Measurements from ENCODE around the gene SIAH3.

DNA sequence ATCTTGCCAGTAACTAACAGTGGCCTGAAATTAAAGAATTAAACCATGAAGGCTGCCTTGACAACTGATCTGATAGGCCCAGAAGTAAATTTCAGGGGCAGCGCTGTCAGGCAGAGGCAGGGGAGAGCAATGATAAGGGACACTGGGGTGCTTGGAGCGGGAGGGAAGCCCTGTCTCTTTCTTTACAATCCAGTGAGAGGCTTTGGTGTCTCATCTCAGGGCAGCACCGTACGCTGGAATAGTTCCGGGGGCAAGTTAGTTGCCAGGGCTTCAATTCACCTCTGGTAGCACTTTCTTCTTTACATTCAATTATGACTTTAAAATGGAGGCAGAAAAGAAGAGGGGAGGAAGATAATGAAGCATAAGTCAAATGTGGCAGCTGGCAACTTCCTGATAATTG lies 74.8 kb downstream of the SIAH3 start:
- TF ChIP-seq, protein P1, sequence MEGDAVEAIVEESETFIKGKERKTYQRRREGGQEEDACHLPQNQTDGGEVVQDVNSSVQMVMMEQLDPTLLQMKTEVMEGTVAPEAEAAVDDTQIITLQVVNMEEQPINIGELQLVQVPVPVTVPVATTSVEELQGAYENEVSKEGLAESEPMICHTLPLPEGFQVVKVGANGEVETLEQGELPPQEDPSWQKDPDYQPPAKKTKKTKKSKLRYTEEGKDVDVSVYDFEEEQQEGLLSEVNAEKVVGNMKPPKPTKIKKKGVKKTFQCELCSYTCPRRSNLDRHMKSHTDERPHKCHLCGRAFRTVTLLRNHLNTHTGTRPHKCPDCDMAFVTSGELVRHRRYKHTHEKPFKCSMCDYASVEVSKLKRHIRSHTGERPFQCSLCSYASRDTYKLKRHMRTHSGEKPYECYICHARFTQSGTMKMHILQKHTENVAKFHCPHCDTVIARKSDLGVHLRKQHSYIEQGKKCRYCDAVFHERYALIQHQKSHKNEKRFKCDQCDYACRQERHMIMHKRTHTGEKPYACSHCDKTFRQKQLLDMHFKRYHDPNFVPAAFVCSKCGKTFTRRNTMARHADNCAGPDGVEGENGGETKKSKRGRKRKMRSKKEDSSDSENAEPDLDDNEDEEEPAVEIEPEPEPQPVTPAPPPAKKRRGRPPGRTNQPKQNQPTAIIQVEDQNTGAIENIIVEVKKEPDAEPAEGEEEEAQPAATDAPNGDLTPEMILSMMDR (conservative IDR thresholded peaks at IDR 0.05; ENCODE audit: low read depth in 2 of 2) = no peak
- no peak for TF ChIP-seq POLR2AphosphoS5 (IDR thresholded peaks at IDR 0.05; ENCODE audit: low read depth)
- TF ChIP-seq, protein P2, sequence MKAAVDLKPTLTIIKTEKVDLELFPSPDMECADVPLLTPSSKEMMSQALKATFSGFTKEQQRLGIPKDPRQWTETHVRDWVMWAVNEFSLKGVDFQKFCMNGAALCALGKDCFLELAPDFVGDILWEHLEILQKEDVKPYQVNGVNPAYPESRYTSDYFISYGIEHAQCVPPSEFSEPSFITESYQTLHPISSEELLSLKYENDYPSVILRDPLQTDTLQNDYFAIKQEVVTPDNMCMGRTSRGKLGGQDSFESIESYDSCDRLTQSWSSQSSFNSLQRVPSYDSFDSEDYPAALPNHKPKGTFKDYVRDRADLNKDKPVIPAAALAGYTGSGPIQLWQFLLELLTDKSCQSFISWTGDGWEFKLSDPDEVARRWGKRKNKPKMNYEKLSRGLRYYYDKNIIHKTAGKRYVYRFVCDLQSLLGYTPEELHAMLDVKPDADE (IDR thresholded peaks at IDR 0.05) = no peak

Measured in GM23338 (cell line).